ENCODE results near the gene TMEFF2.
"Not testable (repeated sequence)": the region's sequence is repeated elsewhere in the genome, so short reads cannot be mapped to it uniquely, and the experiment has no call there.

The TMEFF2 gene

DNA sequence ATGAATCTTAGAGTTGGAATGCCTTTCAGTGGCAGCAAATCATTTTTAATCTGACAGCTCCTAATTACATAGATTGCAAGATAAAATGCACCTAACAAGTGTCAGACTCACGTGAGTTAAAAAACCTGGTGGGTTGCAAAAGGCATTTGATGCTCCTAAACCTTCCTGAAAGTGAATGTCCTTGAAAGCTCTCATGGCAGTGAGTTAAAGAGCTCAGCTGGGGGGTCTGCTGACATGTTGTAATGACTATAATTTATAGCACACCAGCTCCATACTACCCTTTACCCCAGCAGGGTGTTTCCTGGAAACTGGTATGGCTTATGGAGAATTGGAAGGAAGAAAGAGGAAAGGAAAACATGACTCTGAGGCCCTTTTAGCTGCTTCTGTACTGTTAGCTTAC lies 256.0 kb downstream of the TMEFF2 start:
- no peak overlapping the region for H3K4me3 ChIP-seq (ENCODE audit: low read depth, low read length)

DNA sequence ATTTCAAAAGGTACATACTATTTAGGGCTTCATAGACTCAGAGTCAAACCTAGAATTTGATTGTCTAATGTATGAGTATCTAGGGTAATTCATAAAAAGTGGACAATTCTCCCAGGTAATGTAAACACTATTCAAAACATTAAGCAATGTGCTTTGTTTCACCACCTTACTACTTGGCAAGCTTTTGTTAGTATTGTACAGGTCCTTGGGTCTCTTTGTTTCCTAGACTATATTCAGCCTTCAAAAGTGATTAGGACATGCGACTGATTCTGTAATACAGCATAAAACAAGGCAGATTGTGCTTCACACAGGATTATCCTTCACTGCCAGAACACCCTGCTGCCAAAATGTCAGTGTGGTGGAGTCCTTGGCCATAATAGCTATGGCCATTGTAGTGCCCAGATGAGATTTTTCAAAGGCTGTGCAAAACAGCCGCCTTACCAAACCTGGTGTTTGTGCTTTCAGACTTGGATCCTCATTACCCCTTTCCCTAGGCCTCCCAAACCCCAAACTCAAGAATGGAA lies 257.8 kb downstream of the TMEFF2 start:
- no peak overlapping the region for H3K4me3 ChIP-seq (ENCODE audit: low read depth, low read length)

DNA sequence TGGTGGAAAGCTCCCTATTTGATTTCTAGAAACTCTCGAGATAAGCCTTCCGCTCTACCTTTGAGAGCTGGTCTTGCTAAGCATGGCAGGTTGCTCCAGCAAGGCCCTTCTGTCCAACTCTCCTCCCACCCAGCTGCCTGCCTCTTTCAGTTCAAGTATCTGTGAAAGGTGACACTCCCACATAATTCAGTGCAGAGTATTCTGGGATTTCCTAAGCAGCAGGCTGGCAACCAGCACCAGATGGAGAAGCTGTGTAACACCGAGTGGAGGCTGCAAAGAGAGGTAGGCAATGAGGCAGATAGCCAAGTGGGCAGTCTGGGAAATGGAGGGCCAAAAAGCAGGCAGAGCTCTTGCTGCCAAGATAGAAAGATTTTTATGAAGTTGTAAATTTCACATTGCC lies 259.5 kb downstream of the TMEFF2 start:
- H3K4me3 ChIP-seq (ENCODE audit: low read depth, low read length), result no peak overlapping the region

DNA sequence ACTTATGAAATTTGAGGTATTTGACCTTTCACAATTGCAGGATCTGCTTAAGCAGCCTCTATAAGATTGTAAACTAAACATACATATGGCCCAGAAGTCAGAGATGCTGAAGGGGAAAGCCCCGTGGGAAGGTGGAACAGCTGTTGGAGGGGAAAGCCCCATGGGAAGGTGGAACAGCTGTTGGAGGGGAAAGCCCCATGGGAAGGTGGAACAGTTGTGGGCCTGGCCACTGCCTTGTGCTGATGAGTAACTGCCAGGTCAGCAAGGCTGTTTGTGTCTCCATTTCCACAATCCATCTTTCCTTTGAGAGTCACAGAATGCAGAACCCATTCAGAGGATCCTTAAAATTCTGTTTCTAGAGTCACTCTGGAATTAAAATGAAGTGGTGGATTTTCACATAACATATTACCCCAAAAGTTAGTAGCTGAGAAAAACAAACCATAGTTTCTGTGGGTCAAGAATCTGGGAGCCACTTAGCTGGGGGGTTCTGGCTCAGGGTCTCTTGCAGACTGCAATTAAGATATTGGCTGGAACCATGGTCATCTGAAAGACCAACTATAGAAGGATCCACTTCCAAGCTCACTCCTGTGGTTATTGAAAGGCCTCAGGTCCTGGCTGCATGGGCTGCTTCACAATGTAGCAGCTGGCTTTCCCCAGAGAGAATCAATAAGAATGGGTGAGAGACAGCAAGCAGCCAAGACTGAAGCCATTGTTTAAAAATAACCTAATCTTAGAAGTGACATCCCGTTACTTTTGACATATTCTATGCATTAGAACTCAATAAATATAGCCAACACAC lies 261.2 kb downstream of the TMEFF2 start:
- H3K4me3 ChIP-seq (ENCODE audit: low read depth, low read length), result no peak overlapping the region

DNA sequence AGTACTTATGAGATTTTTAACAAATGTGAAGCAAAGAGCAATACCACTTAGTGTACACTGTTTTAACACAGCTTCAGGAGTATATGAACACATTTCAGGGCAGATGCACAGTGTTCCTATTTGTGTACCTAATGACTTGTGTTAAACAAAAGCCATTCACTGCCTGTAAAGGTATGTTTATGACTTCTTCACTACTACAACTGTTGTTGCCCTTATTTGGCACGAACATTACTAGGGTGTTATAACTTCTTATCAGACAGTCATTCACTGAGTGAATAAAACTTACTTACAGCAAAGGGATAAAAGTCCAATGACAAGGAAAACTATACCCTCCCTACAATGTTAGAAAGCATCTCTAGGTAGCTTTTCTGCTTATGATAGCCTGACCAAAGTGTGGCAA lies 262.4 kb downstream of the TMEFF2 start:
- no peak overlapping the region for H3K4me3 ChIP-seq (ENCODE audit: low read depth, low read length)

DNA sequence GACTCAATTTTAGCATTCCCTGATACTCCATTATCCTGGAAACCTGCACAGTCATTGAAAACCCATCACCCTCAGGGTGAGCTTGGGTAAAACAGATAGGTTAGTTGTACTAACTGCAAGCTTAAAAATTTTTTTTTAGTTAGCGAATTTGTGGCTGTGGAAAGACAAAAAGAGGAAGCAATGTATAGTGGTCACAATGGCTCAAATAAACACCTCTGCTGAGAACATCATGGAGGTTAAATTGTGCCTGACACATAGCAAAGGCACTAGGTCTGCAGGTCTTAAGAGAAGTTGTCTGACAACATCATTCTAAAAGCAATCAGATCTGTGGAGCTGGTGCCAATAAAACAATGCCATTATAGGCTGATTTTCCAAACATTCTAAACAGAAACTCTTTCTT lies 263.4 kb downstream of the TMEFF2 start:
- H3K4me3 ChIP-seq (ENCODE audit: low read depth, low read length), result no peak overlapping the region

DNA sequence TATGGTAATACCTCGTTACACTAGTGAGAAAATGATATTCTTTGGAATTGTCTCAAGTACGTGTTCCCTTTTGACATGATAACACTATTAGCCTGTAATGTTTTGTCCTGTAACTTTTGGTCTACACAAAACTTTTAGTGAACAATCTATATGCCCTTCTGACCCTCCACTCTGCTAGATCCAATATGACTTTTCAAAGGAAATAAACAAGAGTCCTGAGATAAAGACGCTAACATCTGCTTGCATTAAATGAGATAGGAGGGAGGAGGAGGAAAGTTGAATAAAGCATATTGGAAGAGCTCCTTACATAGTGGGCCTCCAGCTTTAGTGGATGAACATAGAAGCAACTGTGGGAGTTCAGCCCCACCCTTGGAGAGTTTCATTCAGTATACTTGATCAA lies 264.5 kb downstream of the TMEFF2 start:
- H3K4me3 ChIP-seq (ENCODE audit: low read depth, low read length), result no peak overlapping the region

DNA sequence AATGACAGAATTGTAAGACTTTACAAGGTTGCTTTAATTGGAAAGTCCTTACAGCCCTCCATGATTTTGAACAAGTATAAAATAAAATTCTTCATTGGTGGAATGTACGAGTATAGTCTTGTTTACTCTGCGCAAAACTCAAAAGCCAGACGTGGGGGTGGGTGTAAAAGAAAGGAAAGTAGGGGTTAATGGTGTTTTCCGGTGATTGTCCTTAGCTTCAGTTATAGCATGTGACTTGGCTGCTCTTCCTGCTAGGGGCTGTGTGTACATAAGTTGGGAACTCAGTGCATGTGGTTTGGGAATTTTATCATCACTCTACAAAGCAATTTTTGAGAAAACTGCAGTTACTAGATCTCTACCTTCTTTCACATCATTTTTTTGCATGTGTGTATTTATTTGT lies 265.4 kb downstream of the TMEFF2 start:
- no peak overlapping the region for H3K4me3 ChIP-seq (ENCODE audit: low read depth, low read length)

DNA sequence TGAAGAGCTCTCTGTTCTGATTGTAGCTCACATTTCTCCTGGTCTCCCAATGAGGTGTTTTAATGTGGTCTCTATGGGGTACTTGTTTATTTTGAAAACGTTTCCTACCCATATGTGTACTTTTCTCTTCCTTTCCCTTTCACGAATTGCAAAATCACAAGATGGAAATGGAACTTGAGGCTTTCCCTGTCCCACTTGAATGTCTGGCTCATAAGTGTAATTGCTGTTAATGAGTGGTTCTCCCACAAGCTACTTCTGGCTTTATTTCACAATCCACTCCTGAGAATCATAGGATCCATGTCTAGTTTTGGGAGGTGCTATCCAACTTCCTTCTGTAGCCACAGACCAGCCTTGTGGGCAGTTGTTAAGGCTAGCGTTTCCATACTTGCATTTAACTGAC lies 266.7 kb downstream of the TMEFF2 start:
- H3K4me3 ChIP-seq (ENCODE audit: low read depth, low read length), result no peak overlapping the region

DNA sequence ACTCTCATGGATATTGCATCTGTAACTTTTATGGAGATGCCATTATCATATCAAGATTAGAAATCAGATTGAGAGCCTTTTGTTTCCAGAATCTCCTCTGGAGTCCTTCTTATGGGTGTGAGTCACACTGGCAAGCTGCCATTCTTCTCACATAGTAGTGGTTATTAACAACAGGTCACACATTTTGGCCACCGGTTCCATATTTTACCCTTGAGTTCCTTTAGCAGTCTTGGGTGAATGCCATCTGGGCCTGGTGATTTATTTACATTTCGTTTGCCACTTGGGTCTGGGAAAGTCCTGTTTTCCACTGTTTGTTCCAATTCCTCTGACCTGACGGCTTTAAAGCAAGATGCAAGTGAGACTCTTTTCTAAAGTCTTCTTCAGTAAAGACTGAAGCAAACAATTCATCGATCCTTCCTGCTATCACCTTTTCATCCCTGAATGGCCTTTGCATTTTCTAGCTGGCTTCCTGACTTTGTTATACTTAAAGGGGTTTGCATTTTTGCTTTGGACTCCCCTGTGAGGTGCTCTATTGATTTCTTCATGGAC lies 267.3 kb downstream of the TMEFF2 start:
- no peak overlapping the region for H3K4me3 ChIP-seq (ENCODE audit: low read depth, low read length)

DNA sequence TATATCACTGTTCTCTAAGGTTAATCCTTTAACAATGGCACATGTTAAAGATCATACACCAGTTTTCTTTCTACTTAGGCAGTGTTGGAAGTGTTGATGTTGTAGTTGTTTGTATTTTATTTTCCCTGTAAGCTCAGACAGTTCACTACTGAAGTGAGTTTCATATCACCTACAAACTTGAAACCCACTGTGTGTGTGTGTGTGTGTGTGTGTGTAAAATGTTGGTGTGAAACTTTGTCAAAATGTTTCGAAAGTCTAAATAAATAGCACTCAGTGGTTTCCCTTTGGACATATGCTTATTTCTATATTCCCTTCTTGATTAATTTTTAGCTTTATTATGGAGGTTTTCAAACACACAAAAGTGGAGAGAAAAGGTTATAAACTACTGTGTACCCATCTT lies 268.1 kb downstream of the TMEFF2 start:
- H3K4me3 ChIP-seq (ENCODE audit: low read depth, low read length), result no peak overlapping the region

DNA sequence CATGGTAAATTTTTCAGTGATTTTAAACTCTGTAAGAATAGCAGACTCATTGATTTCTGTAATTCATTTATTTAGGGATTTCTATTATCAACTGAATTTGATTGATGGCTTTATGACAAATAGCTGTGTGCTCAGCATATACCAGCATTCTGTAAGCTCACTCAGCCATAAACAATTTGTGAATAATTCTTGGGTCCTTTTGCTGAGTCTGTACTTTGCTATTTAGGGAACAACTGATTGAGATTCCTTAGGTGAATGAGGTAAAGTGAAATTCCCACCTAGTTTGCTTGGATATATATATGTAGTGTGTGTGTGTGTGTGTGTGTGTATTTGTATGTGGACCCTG lies 271.1 kb downstream of the TMEFF2 start:
- H3K4me3 ChIP-seq (ENCODE audit: low read depth, low read length), result no peak overlapping the region

DNA sequence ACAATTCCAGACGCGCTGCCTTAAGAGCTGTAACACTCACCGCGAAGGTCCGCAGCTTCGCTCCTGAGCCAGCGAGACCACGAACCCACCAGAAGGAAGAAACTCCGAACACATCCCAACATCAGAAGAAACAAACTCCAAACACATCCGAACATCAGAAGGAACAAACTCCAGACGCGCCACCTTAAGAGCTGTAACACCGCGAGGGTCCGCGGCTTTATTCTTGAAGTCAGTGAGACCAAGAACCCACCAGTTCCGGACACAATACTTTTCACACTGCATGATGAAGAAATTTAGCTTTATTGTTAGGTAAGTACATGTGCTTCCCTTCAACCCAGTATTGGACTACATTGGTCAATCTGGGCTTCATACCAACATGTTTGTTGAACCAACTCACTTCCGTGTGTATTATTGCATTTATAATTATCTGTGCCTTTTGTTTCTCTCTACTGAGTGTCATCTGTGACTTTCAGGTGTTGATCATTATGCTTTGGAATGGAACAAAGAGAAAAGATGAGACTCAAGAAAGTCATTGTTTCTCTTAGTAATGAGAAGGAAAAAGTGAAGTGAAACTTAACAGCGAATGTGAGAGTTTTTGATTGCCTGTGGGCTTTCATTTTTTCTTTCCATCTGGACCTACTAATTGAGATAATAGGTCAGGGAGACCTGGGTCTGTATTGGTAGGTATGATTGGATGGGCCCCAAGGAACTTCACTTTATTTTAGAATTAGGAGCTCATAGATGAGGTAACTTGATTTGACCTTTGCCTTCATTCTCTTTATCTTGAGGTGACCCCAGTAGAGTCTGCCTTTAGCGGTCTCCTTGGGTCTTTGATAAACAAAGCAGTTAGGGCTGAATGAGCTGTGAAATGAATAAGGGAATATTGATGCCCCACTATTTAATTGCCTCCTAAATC lies 271.7 kb downstream of the TMEFF2 start:
- no peak overlapping the region for H3K4me3 ChIP-seq (ENCODE audit: low read depth, low read length)

DNA sequence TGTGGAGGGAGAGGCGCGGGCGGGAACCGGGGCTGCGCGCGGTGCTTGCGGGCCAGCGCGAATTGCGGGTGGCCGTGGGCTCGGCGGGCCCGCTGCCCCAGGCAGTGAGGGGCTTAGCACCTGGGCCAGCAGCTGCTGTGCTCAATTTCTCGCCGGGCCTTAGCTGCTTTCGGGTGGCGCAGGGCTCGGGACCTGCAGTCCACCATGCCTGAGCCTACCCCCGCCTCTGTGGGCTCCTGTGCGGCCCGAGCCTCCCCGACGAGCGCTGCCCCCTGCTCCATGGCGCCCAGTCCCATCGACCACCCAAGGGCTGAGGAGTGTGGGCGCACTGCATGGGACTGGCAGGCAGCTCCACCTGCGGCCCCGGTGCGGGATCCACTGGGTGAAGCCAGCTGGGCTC lies 273.1 kb downstream of the TMEFF2 start:
- not testable (repeated sequence) for H3K4me3 ChIP-seq (ENCODE audit: low read depth, low read length)

DNA sequence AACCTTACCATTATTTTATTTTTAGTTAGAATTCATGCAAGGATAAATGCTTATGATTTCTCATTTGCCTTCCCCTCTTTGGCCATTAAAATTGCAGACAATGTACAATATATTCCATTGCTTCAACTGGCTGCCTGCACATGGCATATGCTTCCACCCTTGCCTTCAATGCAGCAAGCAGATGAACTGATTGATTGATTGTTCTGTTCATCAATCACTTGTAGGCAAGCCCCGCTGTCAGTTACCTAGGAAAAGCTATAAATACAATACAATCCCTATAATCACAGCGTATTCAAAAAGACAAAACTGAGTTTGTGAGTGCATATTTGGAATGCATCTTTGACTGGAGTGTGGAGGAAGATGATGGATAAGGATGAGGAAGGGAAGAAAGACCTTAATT lies 274.2 kb downstream of the TMEFF2 start:
- no peak overlapping the region for H3K4me3 ChIP-seq (ENCODE audit: low read depth, low read length)

DNA sequence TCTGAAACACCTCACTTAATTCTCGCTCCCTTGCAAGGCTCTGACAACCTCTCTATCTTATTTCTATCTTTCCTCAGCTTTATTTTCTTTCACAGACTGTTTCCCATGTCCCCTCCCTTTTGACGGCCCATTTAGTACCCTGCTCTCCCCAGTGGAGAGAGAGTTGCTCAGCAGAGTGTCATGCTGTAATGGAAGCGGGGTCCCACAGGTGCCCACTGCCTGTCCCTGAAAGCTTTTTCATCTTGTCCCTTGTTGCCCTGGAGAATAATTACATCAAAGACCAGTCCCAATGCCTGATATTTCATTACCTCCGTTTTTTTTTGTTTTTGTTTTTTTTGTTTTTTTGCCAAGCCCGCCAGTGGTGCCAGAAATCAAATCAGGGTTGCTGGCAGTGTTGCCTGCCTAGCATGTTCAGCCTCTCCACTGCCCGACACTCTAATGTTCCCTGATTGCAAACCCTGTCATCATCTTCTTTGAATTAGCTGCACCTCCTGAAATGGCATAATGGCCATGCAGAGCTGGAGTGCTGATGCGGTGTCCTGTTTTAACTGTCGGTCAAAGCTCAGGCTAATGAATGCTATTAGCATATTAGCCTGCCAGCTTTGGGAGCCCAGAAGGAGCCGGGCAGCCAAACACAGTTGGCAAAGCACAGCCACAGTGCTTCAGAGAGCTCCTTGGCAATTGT lies 276.6 kb downstream of the TMEFF2 start:
- H3K4me3 ChIP-seq (ENCODE audit: low read depth, low read length), result no peak overlapping the region

DNA sequence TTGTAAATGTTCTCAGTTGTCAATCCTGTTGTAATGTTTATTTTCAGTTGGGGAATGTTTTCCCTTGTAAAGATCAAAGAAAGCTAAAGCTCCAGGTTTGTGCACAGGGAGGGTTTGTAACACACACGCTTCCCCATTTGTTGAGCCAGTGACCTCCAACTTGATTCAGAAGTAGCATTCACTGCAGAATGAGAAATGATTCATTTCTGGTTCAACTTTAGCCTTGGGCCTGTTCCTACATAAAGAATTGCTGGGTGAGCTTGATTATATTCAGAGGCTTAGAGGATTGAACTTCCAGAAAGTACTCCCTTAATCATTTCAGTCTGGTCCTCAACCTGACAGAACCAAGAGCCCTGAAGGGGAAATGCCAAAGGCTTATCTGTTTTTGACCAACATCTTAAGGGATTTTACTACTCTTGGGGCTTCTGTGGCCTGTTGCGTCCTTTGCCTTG lies 277.3 kb downstream of the TMEFF2 start:
- H3K4me3 ChIP-seq (ENCODE audit: low read depth, low read length), result no peak overlapping the region

DNA sequence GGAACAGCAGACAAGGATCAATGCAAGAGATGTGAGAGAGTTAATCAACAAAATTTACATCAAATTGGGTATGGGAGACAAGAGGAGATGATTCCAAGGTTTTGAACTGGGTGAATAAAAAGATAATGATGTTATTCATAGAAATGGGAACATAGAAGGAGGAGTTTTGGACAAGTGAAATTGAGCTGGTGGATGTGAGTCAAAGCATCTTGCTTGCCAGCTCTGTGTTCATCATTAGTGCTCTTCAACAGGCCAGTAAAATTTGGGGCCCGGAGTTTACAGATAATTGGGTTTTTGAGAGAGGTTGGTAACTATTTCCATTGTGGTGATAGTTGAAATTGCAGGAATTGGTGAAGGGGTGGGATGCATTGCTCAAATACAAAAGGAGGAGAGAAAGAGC lies 277.9 kb downstream of the TMEFF2 start:
- no peak overlapping the region for H3K4me3 ChIP-seq (ENCODE audit: low read depth, low read length)

DNA sequence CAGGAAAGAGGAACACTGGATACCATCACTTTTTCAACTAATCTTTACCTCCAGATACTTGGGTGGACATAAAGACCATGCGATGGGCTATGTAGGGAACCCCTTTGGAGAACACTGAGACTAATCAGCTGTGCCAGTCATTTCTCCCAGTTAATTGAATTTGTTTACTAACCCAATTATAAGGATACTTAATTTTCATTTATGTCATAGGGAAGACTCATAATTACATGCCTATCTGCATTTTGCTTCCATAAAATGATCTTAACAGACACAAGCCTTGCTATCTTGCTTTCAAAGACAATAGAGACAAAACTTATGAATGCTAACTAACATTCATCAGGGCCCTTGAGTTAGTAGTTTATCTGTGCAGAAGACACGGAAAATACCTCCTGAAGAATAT lies 279.0 kb downstream of the TMEFF2 start:
- no peak overlapping the region for H3K4me3 ChIP-seq (ENCODE audit: low read depth, low read length)

DNA sequence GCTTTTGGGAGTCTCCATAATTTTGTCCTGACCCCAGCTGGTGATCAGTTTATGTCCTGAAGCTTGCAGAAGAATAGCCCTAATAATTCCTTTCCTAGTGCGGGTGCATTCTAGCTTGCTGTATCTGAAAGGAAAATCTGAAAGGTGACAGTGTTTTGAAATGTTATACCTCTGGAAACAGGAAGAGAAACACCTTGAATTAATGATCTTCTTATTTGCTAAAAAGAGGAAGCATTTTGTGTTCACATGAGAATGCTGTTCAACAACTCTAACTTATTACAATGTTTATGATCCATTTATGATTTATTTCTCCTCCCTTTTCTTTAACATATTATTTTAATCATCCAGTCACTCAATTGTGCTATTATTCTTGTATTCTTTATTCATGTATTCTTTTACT lies 280.9 kb downstream of the TMEFF2 start:
- no peak overlapping the region for H3K4me3 ChIP-seq (ENCODE audit: low read depth, low read length)

DNA sequence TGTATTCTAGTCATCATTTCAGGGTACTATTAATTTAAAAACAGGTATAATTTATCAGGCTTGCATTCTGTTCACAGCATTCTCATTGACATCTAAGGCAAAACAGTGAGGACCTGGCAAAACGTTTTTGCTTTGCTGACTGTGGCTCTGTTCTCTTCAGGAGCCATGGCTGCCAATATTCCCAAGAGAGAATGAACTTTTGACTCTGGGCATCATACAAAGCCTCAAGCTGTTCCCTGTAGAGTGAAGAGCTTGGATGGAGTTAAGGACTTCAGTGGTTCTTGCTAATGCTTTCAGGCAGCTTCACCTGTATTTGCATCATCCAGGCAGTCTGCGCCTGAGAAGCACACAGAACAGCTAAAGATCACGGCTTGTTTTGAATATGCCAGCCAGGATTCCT lies 282.0 kb downstream of the TMEFF2 start:
- H3K4me3 ChIP-seq (ENCODE audit: low read depth, low read length), result no peak overlapping the region
